K562 (cell line): ENCODE results near the gene MYBPC3. TPM values are rescaled to one million over a fixed set of nuclear protein-coding genes. Genes with fewer than 3 reads are reported as not detected.
A peak's percentile ranks its signal among the peaks of the same experiment; 100 is the strongest.

Source experiments
- ATAC-seq: fragments of 200-7000 bp; cut with Tn5 transposase; 3 replicates; pipeline ENCODE4 v1.9.1; 2020; ENCODE audit warnings: moderate library complexity
- BruUV-seq: library from RNA; stranded (reverse); fragments of 400-500 nt; replicated peaks from 2 replicates; lab custom pipeline; 2021; lab: Mats Ljungman, UMichigan
- CTCF ChIA-PET: fragments of 300-600 bp; formaldehyde crosslinking; extraction: SDS; loops from one replicate; lab custom pipeline; 2021; ENCODE audit warnings: low intra/inter-chr PET ratio; lab: Yijun Ruan, JAX
- POLR2A ChIA-PET: fragments of 300-600, 350-650 bp; sonication (Branson Sonifier 250); formaldehyde crosslinking; extraction: SDS; loops from one replicate; lab custom pipeline; 2021; ENCODE audit warnings: antibody characterized with exemption, inconsistent platforms; lab: Yijun Ruan, JAX
- DNase-seq, 4 experiments: peaks; one replicate each; pipeline versions ENCODE4 v3.0.0 to v3.0.0-alpha.2; 2011 to 2018; ENCODE audit warnings: low spot score in 3 of 4, mixed read lengths in 3 of 4; ENCODE audit errors: extremely low read depth in 1 of 4
- FAIRE-seq: peaks from 2 replicates; lab custom pipeline; 2011; peaks lifted over from hg19 to GRCh38; lab: Jason Lieb, UNC
- H2AFZ ChIP-seq: 2 replicates; pipeline ENCODE4 v1.6.0; 2011; ENCODE audit warnings: low read depth, low read length, control low read depth, inconsistent platforms
- H3K27ac ChIP-seq: fragments of 200-600 bp; 3 replicates; pipeline ENCODE4 v1.8.0; 2011; ENCODE audit warnings: low read depth, mild to moderate bottlenecking, control low read depth, inconsistent platforms, low read length, moderate library complexity, mixed read lengths; ENCODE audit errors: extremely low read depth
- H3K27me3 ChIP-seq, 2 experiments: fragments of 300-600 bp in 1 of 2; 2 replicates in 1 of 2; 3 replicates in 1 of 2; pipeline versions ENCODE4 v1.6.0 to v1.8.0; 2011; ENCODE audit warnings: inconsistent platforms in 2 of 2, low read length in 2 of 2, mild to moderate bottlenecking in 1 of 2, mixed read lengths in 1 of 2, moderate library complexity in 1 of 2; ENCODE audit not compliant: control insufficient read depth in 2 of 2, insufficient read depth in 2 of 2
- H3K36me3 ChIP-seq: fragments of 300-600 bp; 3 replicates; pipeline ENCODE4 v1.8.0; 2011; ENCODE audit warnings: mild to moderate bottlenecking, low read length, inconsistent platforms; ENCODE audit not compliant: control insufficient read depth, insufficient read depth
- H3K4me1 ChIP-seq, 2 experiments: fragments of 200-600 bp in 1 of 2; replicated peaks in 1 of 2; 2 replicates in 1 of 2; 3 replicates in 1 of 2; pipeline versions ENCODE4 v1.5.1 to v1.8.0; 2011; ENCODE audit warnings: inconsistent platforms in 2 of 2, low read length in 2 of 2, mild to moderate bottlenecking in 1 of 2, mixed read lengths in 1 of 2, moderate library complexity in 1 of 2; ENCODE audit not compliant: control insufficient read depth in 2 of 2, insufficient read depth in 2 of 2
- H3K4me2 ChIP-seq: 2 replicates; pipeline ENCODE4 v1.6.1; 2011; ENCODE audit warnings: low read length, control low read depth, inconsistent platforms, mixed read lengths; ENCODE audit not compliant: insufficient read depth
- H3K4me3 ChIP-seq: fragments of 200-600 bp; sonication (generic), shearing (Covaris generic); 2 replicates; pipeline ENCODE4 v1.5.1; 2016; ENCODE audit warnings: control low read depth, inconsistent platforms
- H3K79me2 ChIP-seq: fragments of 200-600 bp; 3 replicates; pipeline ENCODE4 v1.8.0; 2011; ENCODE audit warnings: low read length, inconsistent platforms; ENCODE audit not compliant: control insufficient read depth, insufficient read depth
- H3K9ac ChIP-seq, 2 experiments: 2 replicates each; pipeline versions ENCODE4 v1.6.0 to v1.6.1; 2011; ENCODE audit warnings: low read depth in 2 of 2, low read length in 2 of 2, control low read depth in 1 of 2, inconsistent platforms in 1 of 2, mild to moderate bottlenecking in 1 of 2, mixed read lengths in 1 of 2; ENCODE audit not compliant: insufficient read depth in 1 of 2
- H3K9me1 ChIP-seq: one replicate; pipeline ENCODE4 v1.6.0; 2011; ENCODE audit warnings: inconsistent platforms, mild to moderate bottlenecking, low read length, moderate library complexity; ENCODE audit not compliant: control insufficient read depth, insufficient read depth
- H3K9me3 ChIP-seq: replicated peaks from 2 replicates; pipeline ENCODE4 v1.5.1; 2011; ENCODE audit warnings: low read depth, low read length, inconsistent platforms; ENCODE audit not compliant: control insufficient read depth, insufficient read depth
- H4K20me1 ChIP-seq: replicated peaks from 2 replicates; pipeline ENCODE4 v1.6.1; 2011; ENCODE audit warnings: low read length, inconsistent platforms, mixed read lengths; ENCODE audit not compliant: control insufficient read depth, insufficient read depth
- BCOR ChIP-seq: fragments of 450-650 bp; IDR thresholded peaks from 2 replicates; pipeline ENCODE4 v1.6.1; 2016
- BRD4 ChIP-seq: fragments of 200-600 bp; sonication (generic); IDR thresholded peaks from 2 replicates; pipeline ENCODE4 v1.6.1; 2017; ENCODE audit warnings: inconsistent platforms
- E2F5 ChIP-seq: sonication (generic); formaldehyde crosslinking; IDR thresholded peaks from 2 replicates; pipeline ENCODE4 v1.8.0; 2022; ENCODE audit warnings: mild to moderate bottlenecking, missing genetic modification reagents
- FOXM1 ChIP-seq, 2 experiments: fragments of 450-650 bp in 1 of 2; sonication (generic) in 1 of 2; formaldehyde crosslinking in 1 of 2; IDR thresholded peaks; 2 replicates each; pipeline versions ENCODE4 v1.6.1 to v1.9.0; 2017 to 2022; ENCODE audit warnings: low read depth in 2 of 2, mild to moderate bottlenecking in 2 of 2, missing genetic modification reagents in 1 of 2, moderate library complexity in 1 of 2
- ID3 ChIP-seq, 2 experiments: fragments of 250-450 bp in 1 of 2; fragments of 450-650 bp in 1 of 2; sonication (Bioruptor Pico) in 1 of 2; IDR thresholded peaks; 2 replicates each; pipeline versions ENCODE4 v1.6.1 to v1.8.0; 2016 to 2021; ENCODE audit warnings: mild to moderate bottlenecking in 2 of 2, moderate library complexity in 2 of 2, missing compliant biosample characterization in 1 of 2, missing genetic modification characterization in 1 of 2
- NFATC3 ChIP-seq: fragments of 450-650 bp; IDR thresholded peaks from 2 replicates; pipeline ENCODE4 v1.6.1; 2017; ENCODE audit warnings: mild to moderate bottlenecking
- PHF8 ChIP-seq: fragments of 200-600 bp; sonication (generic); IDR thresholded peaks from 2 replicates; pipeline ENCODE4 v1.6.1; 2012; ENCODE audit warnings: mixed run types, mild to moderate bottlenecking, inconsistent platforms, low read length, moderate library complexity, borderline replicate concordance
- REST ChIP-seq, 2 experiments: fragments of 450-650 bp; formaldehyde crosslinking in 1 of 2; IDR thresholded peaks; 2 replicates each; pipeline versions ENCODE4 v1.4.0 to v1.6.1; 2014 to 2020; ENCODE audit warnings: mild to moderate bottlenecking in 2 of 2, borderline replicate concordance in 1 of 2, low read depth in 1 of 2
- SP1 ChIP-seq: sonication (generic); formaldehyde crosslinking; IDR thresholded peaks from 2 replicates; pipeline ENCODE4 v1.8.1; 2022; ENCODE audit warnings: mild to moderate bottlenecking, missing genetic modification reagents
- WGBS: fragments of 100-300 bp; shearing (Covaris generic); methylation state at CpG from one replicate; pipeline ENCODE4 v1.1.6; 2016; ENCODE audit warnings: low coverage, mixed read lengths; ENCODE audit not compliant: insufficient coverage; ENCODE audit errors: missing lambda C conversion rate; 5-methylcytosine and 5-hydroxymethylcytosine counted together
- in situ Hi-C: fragments of 300-500 bp; cut with MboI; formaldehyde crosslinking; loops from 4 replicates; pipeline ENCODE4 v1.15.0; 2018; ENCODE audit warnings: inconsistent platforms, mixed read lengths
- intact Hi-C: fragments of 100-400 bp; cut with micrococcal nuclease; formaldehyde crosslinking; loops from 2 replicates; pipeline ENCODE4 v1.14.2; 2022
- polyA plus RNA-seq, 8 experiments: library from polyadenylated mRNA; depleted of rRNA in 4 of 8; stranded (reverse) in 5 of 8; unstranded in 3 of 8; fragments of >200 nt; fragmentation: Nextera tagmentation in 2 of 8; fragmentation: Illumina TruSeq in 1 of 8; extraction: Ambion mirVana in 2 of 8; extraction: Trizol in 1 of 8; gene quantifications; 2 replicates each; pipeline versions ENCODE4 v1.2.1 to v1.2.3, GENCODE V29; 2011 to 2014; ENCODE audit warnings: inconsistent platforms in 1 of 8, missing spikeins in 1 of 8
- total RNA-seq, 7 experiments: library from RNA; depleted of rRNA in 6 of 7; stranded (reverse); fragments of >200 nt in 6 of 7; fragmentation: Illumina TruSeq in 2 of 7; extraction: Trizol in 2 of 7; gene quantifications; 2 replicates each; pipeline versions ENCODE4 v1.2.1 to v1.2.3, GENCODE V29; 2011 to 2021; ENCODE audit warnings: low replicate concordance in 1 of 7

The MYBPC3 gene
- total and polyA plus RNA-seq, 9 of the 15 experiments (the other 6 are each of a cell fraction or from before 2014, with no cell fraction given): 0.01 TPM; not detected in 8

- Histone ChIP-seq H3K4me3 (no peak overlapping the region), H3K4me2 (no peak overlapping the region), H3K36me3 (no peaks in the 10 kb centered on the region), H3K79me2 (no peaks in the 10 kb centered on the region), H3K9me1 (no peaks in the 10 kb centered on the region), H3K4me1 (peaks cover 37 to 67% of the 10 kb centered on the region in 2 experiments), H3K9me3 (no peaks in the 10 kb centered on the region), H4K20me1 (no peaks in the 10 kb centered on the region), H3K27ac (peak overlapping the region; percentile 87), H3K9ac (peak overlapping the region; percentile 64 to 86), H2AFZ (peak overlapping the region; percentile 86), H3K27me3 (no peaks in the 10 kb centered on the region)
- ChIA-PET CTCF (no interaction called here), POLR2A (interaction anchor here (1.0 to 1.7 kb wide), 3 partner anchors 9 to 21 kb away, joined by 5 to 6 read pairs (median 5); no protein-coding TSS in a partner anchor)
- DNase-seq (peak; percentile 64 to 73 (median 67)), ATAC-seq (peak; percentile 56), FAIRE-seq (peak; percentile 32)
- in situ Hi-C loops: no loop called here
- intact Hi-C loops: no loop called here
- BruUV-seq: no TSS peak
- 58% methylated on average over 39 of the region's 39 CpGs for WGBS
- no peak for TF ChIP-seq ID3 (CRISPR knock-in tag; IDR thresholded peaks at IDR 0.05)
- TF ChIP-seq ID3 (tag; IDR thresholded peaks at IDR 0.05): peak; percentile 57; the same call in 1 of the 2 replicates
- TF ChIP-seq SP1: no peak; the same call in 1 of the 2 replicates
- peak; percentile 79; the same call in 1 of the 2 replicates for TF ChIP-seq BRD4
- TF ChIP-seq PHF8: peak; percentile 48; the same call in 1 of the 2 replicates
- TF ChIP-seq BCOR: no peak
- TF ChIP-seq REST (IDR thresholded peaks at IDR 0.05; ENCODE audit: borderline replicate concordance): no peak; the same call in 1 of the 2 replicates
- TF ChIP-seq REST (CRISPR knock-in tag; IDR thresholded peaks at IDR 0.05; ENCODE audit: low read depth): 0 out of 2 replicates have a peak, but pooled peaks have one; percentile 6
- 0 out of 2 replicates have a peak, but pooled peaks have one; percentile 17 for TF ChIP-seq E2F5
- no peak for TF ChIP-seq FOXM1 (IDR thresholded peaks at IDR 0.05; ENCODE audit: low read depth)
- TF ChIP-seq FOXM1 (CRISPR knock-in tag; IDR thresholded peaks at IDR 0.05; ENCODE audit: low read depth): 0 out of 2 replicates have a peak, but pooled peaks have one; percentile 47
- no peak for TF ChIP-seq NFATC3
These were observed 42.1 kb upstream of the MYBPC3 start for GRCh38 chr11:47394322-47395222.
